H9 (cell line): ENCODE data around the gene VENTX. TPM values are rescaled to one million over a fixed set of nuclear protein-coding genes. Genes with fewer than 3 reads are reported as not detected.

ENCODE experiments used
- DNase-seq: peaks from one replicate; pipeline ENCODE4 v3.0.0-alpha.2; 2017
- H2AFZ ChIP-seq: one replicate; pipeline ENCODE4 v1.6.1; 2013; ENCODE audit warnings: mild to moderate bottlenecking, low read length, control low read depth, moderate library complexity
- H2AK5ac ChIP-seq: 2 replicates; pipeline ENCODE4 v1.6.1; 2013; ENCODE audit warnings: low read length, control low read depth, mixed read lengths; ENCODE audit not compliant: insufficient read length
- H2BK120ac ChIP-seq: one replicate; pipeline ENCODE4 v1.6.1; 2013; ENCODE audit warnings: low read depth, mild to moderate bottlenecking, low read length, control low read depth, inconsistent platforms; ENCODE audit not compliant: poor library complexity, severe bottlenecking
- H2BK12ac ChIP-seq: 2 replicates; pipeline ENCODE4 v1.6.1; 2013; ENCODE audit warnings: low read length, control low read depth, mixed read lengths, low read depth; ENCODE audit not compliant: insufficient read length
- H2BK15ac ChIP-seq: 2 replicates; pipeline ENCODE4 v1.6.1; 2013; ENCODE audit warnings: low read depth, low read length, control low read depth
- H2BK20ac ChIP-seq: one replicate; pipeline ENCODE4 v1.6.1; 2013; ENCODE audit warnings: low read depth, mild to moderate bottlenecking, low read length, control low read depth, inconsistent platforms; ENCODE audit not compliant: poor library complexity, severe bottlenecking
- H2BK5ac ChIP-seq: 2 replicates; pipeline ENCODE4 v1.6.1; 2013; ENCODE audit warnings: low read length, control low read depth, mixed read lengths; ENCODE audit not compliant: insufficient read length
- H3K14ac ChIP-seq: 2 replicates; pipeline ENCODE4 v1.6.1; 2013; ENCODE audit warnings: low read length, control low read depth; ENCODE audit not compliant: insufficient read depth
- H3K18ac ChIP-seq: 2 replicates; pipeline ENCODE4 v1.6.1; 2013; ENCODE audit warnings: low read depth, mild to moderate bottlenecking, mixed read lengths, low read length, control low read depth; ENCODE audit not compliant: insufficient read length
- H3K23ac ChIP-seq: 2 replicates; pipeline ENCODE4 v1.6.1; 2013; ENCODE audit warnings: low read length, control low read depth, mixed read lengths, low read depth; ENCODE audit not compliant: insufficient read length
- H3K23me2 ChIP-seq: 2 replicates; pipeline ENCODE4 v1.6.1; 2013; ENCODE audit warnings: low read depth, mild to moderate bottlenecking, mixed read lengths, low read length, control low read depth; ENCODE audit not compliant: insufficient read length, poor library complexity, severe bottlenecking
- H3K27ac ChIP-seq: 2 replicates; pipeline ENCODE4 v1.5.1; 2013; ENCODE audit warnings: low read length, control low read depth, mixed read lengths, low read depth; ENCODE audit not compliant: insufficient read length
- H3K27me3 ChIP-seq: 2 replicates; pipeline ENCODE4 v1.6.1; 2013; ENCODE audit warnings: low read length, control low read depth, inconsistent platforms; ENCODE audit not compliant: insufficient read depth
- H3K4ac ChIP-seq: 2 replicates; pipeline ENCODE4 v1.6.1; 2013; ENCODE audit warnings: low read depth, mild to moderate bottlenecking, control low read depth, inconsistent platforms, low read length, moderate library complexity
- H3K4me1 ChIP-seq: 2 replicates; pipeline ENCODE4 v1.6.1; 2013; ENCODE audit warnings: low read length, control low read depth, inconsistent platforms; ENCODE audit not compliant: insufficient read depth
- H3K4me2 ChIP-seq: 2 replicates; pipeline ENCODE4 v1.6.1; 2013; ENCODE audit warnings: low read length, control low read depth, mixed read lengths; ENCODE audit not compliant: insufficient read length, insufficient read depth
- H3K56ac ChIP-seq: 2 replicates; pipeline ENCODE4 v1.6.1; 2013; ENCODE audit warnings: low read depth, mild to moderate bottlenecking, mixed read lengths, low read length, control low read depth; ENCODE audit not compliant: insufficient read length
- H3K79me1 ChIP-seq: 2 replicates; pipeline ENCODE4 v1.6.1; 2013; ENCODE audit warnings: low read depth, mild to moderate bottlenecking, moderate library complexity, low read length, control low read depth, inconsistent platforms; ENCODE audit not compliant: insufficient read depth, poor library complexity, severe bottlenecking
- H3K79me2 ChIP-seq: 2 replicates; pipeline ENCODE4 v1.6.1; 2013; ENCODE audit warnings: low read length, control low read depth, inconsistent platforms; ENCODE audit not compliant: insufficient read depth
- H3K9ac ChIP-seq: 2 replicates; pipeline ENCODE4 v1.6.1; 2013; ENCODE audit warnings: low read length, control low read depth, mixed read lengths; ENCODE audit not compliant: insufficient read length; ENCODE audit errors: extremely low read depth
- H3K9me3 ChIP-seq: one replicate; pipeline ENCODE4 v1.6.1; 2013; ENCODE audit warnings: low read depth, low read length, inconsistent platforms; ENCODE audit not compliant: control insufficient read depth
- H3T11ph ChIP-seq: one replicate; pipeline ENCODE4 v1.6.1; 2013; ENCODE audit warnings: mild to moderate bottlenecking, low read length, control low read depth, inconsistent platforms
- H4K20me1 ChIP-seq: one replicate; pipeline ENCODE4 v1.6.1; 2013; ENCODE audit not compliant: control insufficient read depth, insufficient read length, insufficient read depth
- H4K5ac ChIP-seq: 2 replicates; pipeline ENCODE4 v1.6.1; 2013; ENCODE audit warnings: low read depth, mild to moderate bottlenecking, mixed read lengths, low read length, control low read depth; ENCODE audit not compliant: insufficient read length
- H4K8ac ChIP-seq: replicated peaks from 2 replicates; pipeline ENCODE4 v1.6.1; 2013; ENCODE audit warnings: low read length, control low read depth, mixed read lengths, low read depth; ENCODE audit not compliant: insufficient read length
- H4K91ac ChIP-seq: 2 replicates; pipeline ENCODE4 v1.6.1; 2013; ENCODE audit warnings: low read depth, mild to moderate bottlenecking, moderate library complexity, mixed read lengths, low read length, control low read depth; ENCODE audit not compliant: insufficient read length
- H3K27ac Mint-ChIP-seq, 3 experiments: 2 replicates in 2 of 3; 3 replicates in 1 of 3; pipeline ENCODE4 v1.8.0; 2020 to 2021; ENCODE audit warnings: mixed read lengths in 3 of 3, mild to moderate bottlenecking in 1 of 3, moderate library complexity in 1 of 3
- H3K27me3 Mint-ChIP-seq: 2 replicates; pipeline ENCODE4 v1.8.0; 2021; ENCODE audit warnings: low read depth, mild to moderate bottlenecking, moderate library complexity, mixed read lengths
- H3K36me3 Mint-ChIP-seq, 3 experiments: 2 replicates in 2 of 3; 3 replicates in 1 of 3; pipeline ENCODE4 v1.8.0; 2020 to 2021; ENCODE audit warnings: low read depth in 3 of 3, mixed read lengths in 3 of 3; ENCODE audit not compliant: insufficient read depth in 1 of 3
- H3K4me1 Mint-ChIP-seq, 2 experiments: 2 replicates each; pipeline ENCODE4 v1.8.0; 2020; ENCODE audit warnings: mixed read lengths in 2 of 2
- H3K4me3 Mint-ChIP-seq, 2 experiments: 2 replicates in 1 of 2; 3 replicates in 1 of 2; pipeline ENCODE4 v1.8.0; 2020 to 2021; ENCODE audit warnings: mild to moderate bottlenecking in 2 of 2, mixed read lengths in 2 of 2, moderate library complexity in 1 of 2
- H3K9me3 Mint-ChIP-seq, 2 experiments: 2 replicates in 1 of 2; 3 replicates in 1 of 2; pipeline ENCODE4 v1.8.0; 2020; ENCODE audit warnings: mild to moderate bottlenecking in 2 of 2, mixed read lengths in 2 of 2, moderate library complexity in 1 of 2
- WGBS: extraction: QIAGEN DNeasy Blood & Tissue Kit; methylation state at CpG from one replicate; pipeline ENCODE4 v1.1.7; 2013; ENCODE audit warnings: missing lambda C conversion rate, low lambda C conversion rate, mixed read lengths; ENCODE audit not compliant: insufficient read length; ENCODE audit errors: extremely low coverage; 5-methylcytosine and 5-hydroxymethylcytosine counted together
- total RNA-seq: library from RNA; stranded (reverse); gene quantifications from 2 replicates; pipeline ENCODE4 v1.2.1, GENCODE V29; 2021
- TF ChIP-seq, protein P1 (sequence below): fragments of 200-600 bp; sonication (generic); conservative IDR thresholded peaks from 3 replicates; pipeline ENCODE4 v1.8.0; 2021; ENCODE audit warnings: antibody characterized with exemption, mild to moderate bottlenecking

Gene VENTX
- total RNA-seq, 1 experiment from 2014 or later: 10.9 TPM

DNA sequence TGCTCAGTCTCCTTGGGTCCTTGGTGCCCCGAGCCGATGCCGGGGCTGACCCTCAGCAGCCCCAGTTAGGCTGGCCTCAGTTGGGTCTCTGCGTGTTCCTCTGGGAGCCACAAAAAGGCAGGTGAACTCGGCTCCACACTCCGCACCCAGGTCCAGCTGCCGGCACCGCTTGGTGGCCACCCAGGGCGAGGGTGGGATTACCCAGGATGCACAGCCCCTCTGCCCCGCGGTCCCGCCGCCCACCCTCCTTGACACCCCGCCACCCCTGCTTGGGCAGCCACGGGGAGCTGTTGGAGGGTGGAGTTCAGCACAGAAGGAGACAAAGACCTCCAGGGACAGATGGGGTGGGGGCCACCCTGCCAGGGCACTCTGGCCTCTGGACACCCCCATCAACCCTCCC is 17.7 kb downstream of the VENTX start:
- Mint-ChIP-seq H3K27ac (no peak overlapping the region), H3K36me3 (no peaks in the 10 kb centered on the region), H3K9me3 (no peaks in the 10 kb centered on the region; a peak in 1 of 5 replicates), H3K27me3 (peaks cover 5% of the 10 kb centered on the region), H3K4me3 (no peak overlapping the region), H3K4me1 (peaks cover 8 to 23% of the 10 kb centered on the region in 2 experiments)
- H4K5ac ChIP-seq: no peak overlapping the region
- no peaks in the 10 kb centered on the region for H3K23me2 ChIP-seq
- H2BK15ac ChIP-seq: no peak overlapping the region
- H3K14ac ChIP-seq: no peak overlapping the region
- H2AFZ ChIP-seq: no peak overlapping the region
- H3K27me3 ChIP-seq: no peaks in the 10 kb centered on the region
- no peak overlapping the region for H2AK5ac ChIP-seq
- H3T11ph ChIP-seq: no peak overlapping the region
- H2BK5ac ChIP-seq: no peak overlapping the region
- no peak overlapping the region for H3K56ac ChIP-seq
- no peaks in the 10 kb centered on the region for H3K79me2 ChIP-seq
- H4K91ac ChIP-seq: no peak overlapping the region
- no peaks in the 10 kb centered on the region for H3K79me1 ChIP-seq
- H2BK120ac ChIP-seq: no peak overlapping the region
- no peak overlapping the region for H3K9ac ChIP-seq
- no peak overlapping the region for H3K27ac ChIP-seq
- TF ChIP-seq, protein P1, sequence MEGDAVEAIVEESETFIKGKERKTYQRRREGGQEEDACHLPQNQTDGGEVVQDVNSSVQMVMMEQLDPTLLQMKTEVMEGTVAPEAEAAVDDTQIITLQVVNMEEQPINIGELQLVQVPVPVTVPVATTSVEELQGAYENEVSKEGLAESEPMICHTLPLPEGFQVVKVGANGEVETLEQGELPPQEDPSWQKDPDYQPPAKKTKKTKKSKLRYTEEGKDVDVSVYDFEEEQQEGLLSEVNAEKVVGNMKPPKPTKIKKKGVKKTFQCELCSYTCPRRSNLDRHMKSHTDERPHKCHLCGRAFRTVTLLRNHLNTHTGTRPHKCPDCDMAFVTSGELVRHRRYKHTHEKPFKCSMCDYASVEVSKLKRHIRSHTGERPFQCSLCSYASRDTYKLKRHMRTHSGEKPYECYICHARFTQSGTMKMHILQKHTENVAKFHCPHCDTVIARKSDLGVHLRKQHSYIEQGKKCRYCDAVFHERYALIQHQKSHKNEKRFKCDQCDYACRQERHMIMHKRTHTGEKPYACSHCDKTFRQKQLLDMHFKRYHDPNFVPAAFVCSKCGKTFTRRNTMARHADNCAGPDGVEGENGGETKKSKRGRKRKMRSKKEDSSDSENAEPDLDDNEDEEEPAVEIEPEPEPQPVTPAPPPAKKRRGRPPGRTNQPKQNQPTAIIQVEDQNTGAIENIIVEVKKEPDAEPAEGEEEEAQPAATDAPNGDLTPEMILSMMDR: no peak
- H3K4me1 ChIP-seq: no peaks in the 10 kb centered on the region
- no peaks in the 10 kb centered on the region for H4K20me1 ChIP-seq
- no CpG with 5 or more reads among the region's 15 CpGs for WGBS
- H3K4ac ChIP-seq: no peak overlapping the region
- no peak overlapping the region for H4K8ac ChIP-seq
- H3K18ac ChIP-seq: no peak overlapping the region
- no peak for DNase-seq
- H3K23ac ChIP-seq: no peak overlapping the region
- H3K4me2 ChIP-seq: no peak overlapping the region
- no peak overlapping the region for H2BK20ac ChIP-seq
- H2BK12ac ChIP-seq: no peak overlapping the region
- no peaks in the 10 kb centered on the region for H3K9me3 ChIP-seq
